GM18519 (cell line): Measurements from ENCODE around the gene GFRA4.
"Not testable (repeated sequence)": the region's sequence is repeated elsewhere in the genome, so short reads cannot be mapped to it uniquely, and the experiment has no call there.

Experiments
- ATAC-seq: cut with Tn5 transposase; IDR thresholded peaks from one replicate; pipeline ENCODE4 v1.9.1; 2021; ENCODE audit warnings: mild to moderate bottlenecking, moderate library complexity; ENCODE audit not compliant: unreplicated experiment, low FRiP score

GFRA4 gene

GRCh38 chr20:3628502-3629314 is 34.5 kb downstream of the GFRA4 start:
- ATAC-seq, result no peak

GRCh38 chr20:3627476-3627875 is 35.7 kb downstream of the GFRA4 start:
- ATAC-seq, result no peak

GRCh38 chr20:3622406-3622805 is 40.8 kb downstream of the GFRA4 start:
- no peak for ATAC-seq

GRCh38 chr20:3621111-3621510 is 42.1 kb downstream of the GFRA4 start:
- no peak for ATAC-seq

- no peak for ATAC-seq
Observed at GRCh38 chr20:3616250-3616649, 46.9 kb downstream of the GFRA4 start.

GRCh38 chr20:3615171-3615840 is 47.9 kb downstream of the GFRA4 start:
- not testable (repeated sequence) for ATAC-seq

GRCh38 chr20:3614466-3614865 is 48.7 kb downstream of the GFRA4 start:
- no peak for ATAC-seq

GRCh38 chr20:3613821-3614440 is 49.3 kb downstream of the GFRA4 start:
- no peak for ATAC-seq

- no peak for ATAC-seq
Observed at GRCh38 chr20:3612795-3613572, 50.2 kb downstream of the GFRA4 start.

GRCh38 chr20:3611901-3612300 is 51.3 kb downstream of the GFRA4 start:
- ATAC-seq, result no peak
